ENCODE data around the gene PLPP3. TPM values are rescaled to one million over a fixed set of nuclear protein-coding genes. Genes with fewer than 3 reads are reported as not detected.

PLPP3 gene
- polyA plus RNA-seq, 5 donors: 112 to 129 (median 120) TPM

DNA sequence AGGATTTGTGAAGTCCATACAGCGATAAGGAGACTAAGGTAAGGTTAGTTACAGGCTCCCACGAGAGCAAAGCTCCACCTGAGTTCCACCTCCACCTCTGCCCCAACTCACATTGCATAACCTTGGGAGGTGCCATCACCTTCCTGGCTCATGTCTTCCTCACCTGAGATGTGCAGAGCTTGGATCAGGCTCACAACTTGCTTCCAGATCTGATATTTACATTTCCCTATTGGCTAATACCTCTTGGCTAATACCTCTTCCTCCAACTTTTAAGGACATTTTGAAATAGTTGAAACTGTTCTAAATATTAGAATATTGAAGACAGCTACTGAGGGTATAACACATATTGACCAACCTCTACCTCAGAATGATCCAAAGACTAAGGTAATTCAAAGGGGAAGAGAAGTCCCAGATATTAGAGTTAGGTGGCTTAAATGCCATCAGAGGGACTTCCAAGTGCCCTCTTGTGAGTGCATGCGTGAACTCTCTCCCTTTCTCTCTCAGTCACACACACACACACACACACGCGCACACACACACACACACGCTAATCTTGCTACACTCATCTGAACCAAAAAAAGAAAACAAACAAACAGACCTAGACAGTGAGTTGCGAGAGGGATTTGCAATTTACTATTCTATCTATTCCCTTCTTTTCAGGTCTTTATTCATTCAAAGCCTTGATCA, 134.3 kb downstream of the PLPP3 start:
- DNase-seq: no peak

Other genes starting within 250 kb of the PLPP3 start
- 1 to 10 TPM; 3.3 to 5.4 (median 4.1) TPM for gene PRKAA2, start 65.8 kb upstream of the PLPP3 start, polyA plus RNA-seq (ENCODE audit: insufficient read depth in 1 of 5, insufficient read length in 5 of 5, low replicate concordance in 1 of 5)
- 1 to 10 TPM in 1 of 5 donors, under 1 TPM in 4; 0.16 to 1.6 (median 0.32) TPM for gene FYB2, start 239.8 kb upstream of the PLPP3 start, polyA plus RNA-seq (ENCODE audit: insufficient read depth in 1 of 5, insufficient read length in 5 of 5, low replicate concordance in 1 of 5)